ENCODE data around the gene ROPN1L. TPM values are rescaled to one million over a fixed set of nuclear protein-coding genes. Genes with fewer than 3 reads are reported as not detected.

Gene ROPN1L
- total RNA-seq, 1 experiment from 2014 or later = 0.66 TPM

DNA sequence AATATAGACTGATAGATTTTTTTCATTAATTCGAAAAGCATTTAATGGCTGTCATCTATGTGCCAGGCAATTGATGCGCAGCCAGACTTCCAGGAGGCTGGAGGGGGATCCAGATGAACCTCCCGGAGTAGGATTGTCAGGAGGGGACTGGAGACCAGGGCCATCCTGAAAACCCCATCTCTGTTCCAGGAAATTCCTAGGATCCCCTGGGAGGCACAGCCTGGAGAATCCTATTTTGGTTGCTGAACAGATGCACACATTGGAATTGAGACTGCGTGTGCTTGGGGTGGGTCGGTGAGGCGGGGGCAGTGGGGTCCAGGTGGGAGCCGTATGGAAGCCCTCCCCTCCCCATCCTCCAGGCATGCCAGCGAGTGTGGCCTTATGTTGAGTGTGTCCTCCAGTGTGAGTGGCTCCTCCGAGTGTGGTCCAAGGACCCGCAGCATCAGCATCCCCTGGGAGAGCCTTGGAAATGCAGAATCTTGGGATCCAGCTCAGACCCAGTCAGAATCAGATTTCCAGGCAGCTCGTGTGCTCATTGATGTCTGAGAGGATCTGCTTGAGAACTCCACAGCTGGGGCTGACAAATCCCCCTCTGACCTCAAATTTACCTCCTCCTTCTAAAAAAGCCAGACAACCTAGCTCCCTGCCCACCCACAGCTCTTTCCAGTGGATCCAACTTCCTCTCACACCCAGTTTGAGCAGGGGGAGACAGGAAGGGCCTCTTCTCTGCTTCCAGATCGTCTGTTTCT is 38.7 kb downstream of the ROPN1L start (continued):
- no peak for TF ChIP-seq ZNF274 (IDR thresholded peaks at IDR 0.05; ENCODE audit: low read depth, low read length)
- TF ChIP-seq, protein P1, sequence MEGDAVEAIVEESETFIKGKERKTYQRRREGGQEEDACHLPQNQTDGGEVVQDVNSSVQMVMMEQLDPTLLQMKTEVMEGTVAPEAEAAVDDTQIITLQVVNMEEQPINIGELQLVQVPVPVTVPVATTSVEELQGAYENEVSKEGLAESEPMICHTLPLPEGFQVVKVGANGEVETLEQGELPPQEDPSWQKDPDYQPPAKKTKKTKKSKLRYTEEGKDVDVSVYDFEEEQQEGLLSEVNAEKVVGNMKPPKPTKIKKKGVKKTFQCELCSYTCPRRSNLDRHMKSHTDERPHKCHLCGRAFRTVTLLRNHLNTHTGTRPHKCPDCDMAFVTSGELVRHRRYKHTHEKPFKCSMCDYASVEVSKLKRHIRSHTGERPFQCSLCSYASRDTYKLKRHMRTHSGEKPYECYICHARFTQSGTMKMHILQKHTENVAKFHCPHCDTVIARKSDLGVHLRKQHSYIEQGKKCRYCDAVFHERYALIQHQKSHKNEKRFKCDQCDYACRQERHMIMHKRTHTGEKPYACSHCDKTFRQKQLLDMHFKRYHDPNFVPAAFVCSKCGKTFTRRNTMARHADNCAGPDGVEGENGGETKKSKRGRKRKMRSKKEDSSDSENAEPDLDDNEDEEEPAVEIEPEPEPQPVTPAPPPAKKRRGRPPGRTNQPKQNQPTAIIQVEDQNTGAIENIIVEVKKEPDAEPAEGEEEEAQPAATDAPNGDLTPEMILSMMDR (IDR thresholded peaks at IDR 0.05 in 2 of 3, conservative IDR thresholded peaks at IDR 0.05 in 1 of 3; ENCODE audit: borderline replicate concordance in 1 of 3, insufficient read depth in 1 of 3, low read depth in 2 of 3, low read length in 2 of 3) = no peak
- TF ChIP-seq, protein P2, sequence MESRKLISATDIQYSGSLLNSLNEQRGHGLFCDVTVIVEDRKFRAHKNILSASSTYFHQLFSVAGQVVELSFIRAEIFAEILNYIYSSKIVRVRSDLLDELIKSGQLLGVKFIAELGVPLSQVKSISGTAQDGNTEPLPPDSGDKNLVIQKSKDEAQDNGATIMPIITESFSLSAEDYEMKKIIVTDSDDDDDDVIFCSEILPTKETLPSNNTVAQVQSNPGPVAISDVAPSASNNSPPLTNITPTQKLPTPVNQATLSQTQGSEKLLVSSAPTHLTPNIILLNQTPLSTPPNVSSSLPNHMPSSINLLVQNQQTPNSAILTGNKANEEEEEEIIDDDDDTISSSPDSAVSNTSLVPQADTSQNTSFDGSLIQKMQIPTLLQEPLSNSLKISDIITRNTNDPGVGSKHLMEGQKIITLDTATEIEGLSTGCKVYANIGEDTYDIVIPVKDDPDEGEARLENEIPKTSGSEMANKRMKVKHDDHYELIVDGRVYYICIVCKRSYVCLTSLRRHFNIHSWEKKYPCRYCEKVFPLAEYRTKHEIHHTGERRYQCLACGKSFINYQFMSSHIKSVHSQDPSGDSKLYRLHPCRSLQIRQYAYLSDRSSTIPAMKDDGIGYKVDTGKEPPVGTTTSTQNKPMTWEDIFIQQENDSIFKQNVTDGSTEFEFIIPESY (IDR thresholded peaks at IDR 0.05; ENCODE audit: extremely low read depth, insufficient replicate concordance, low read length) = no peak

DNA sequence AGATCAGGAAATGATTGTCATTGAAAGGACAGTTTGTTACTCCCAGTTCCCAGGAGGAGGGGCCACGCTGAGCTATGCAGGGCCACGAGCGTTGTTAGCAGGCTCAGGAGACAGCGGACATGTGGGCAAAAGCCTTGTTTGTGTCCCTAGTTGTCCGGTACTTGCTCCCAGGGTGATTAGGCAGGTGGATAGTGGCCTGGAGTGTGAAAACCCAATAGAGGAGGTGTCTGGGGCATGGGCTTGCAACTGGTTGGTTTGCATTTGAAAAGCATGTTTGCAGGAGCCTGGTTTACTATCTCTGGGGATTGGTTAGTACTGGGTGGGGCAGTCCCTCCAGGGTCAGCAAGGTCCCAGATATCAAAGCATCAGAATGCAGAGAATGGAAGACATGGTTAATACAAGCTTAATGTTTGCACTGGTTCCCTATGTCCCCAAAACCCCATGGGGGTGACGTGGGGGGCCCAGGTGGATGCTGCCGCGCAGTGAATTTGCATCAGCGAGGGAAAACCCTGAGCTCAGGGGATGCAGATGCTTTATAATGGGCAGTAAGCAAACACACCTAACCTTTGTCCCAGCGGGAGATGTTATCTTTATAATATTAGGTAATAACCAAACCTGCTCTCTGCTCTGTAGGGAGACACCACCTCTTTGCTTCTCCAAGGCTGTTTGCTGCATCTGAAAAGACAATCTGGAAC is 39.7 kb downstream of the ROPN1L start:
- Histone ChIP-seq H3K27me3 (ENCODE audit: insufficient read depth, low read length) (no peaks in the 10 kb centered on the region), H3K9me3 (ENCODE audit: control insufficient read depth in 1 of 2, insufficient read depth in 1 of 2, low read depth in 1 of 2, low read length in 2 of 2) (no peaks in the 10 kb centered on the region), H3K9ac (ENCODE audit: low read length) (no peak overlapping the region), H3K27ac (ENCODE audit: low read depth, low read length) (no peak overlapping the region), H3K9me2 (ENCODE audit: insufficient read depth) (no peaks in the 10 kb centered on the region), H4K20me1 (ENCODE audit: insufficient read depth) (no peaks in the 10 kb centered on the region), H3K36me3 (ENCODE audit: control insufficient read depth in 1 of 2, insufficient read depth in 2 of 2, low read length in 2 of 2) (no peaks in the 10 kb centered on the region), H2AFZ (ENCODE audit: low read depth, low read length, poor library complexity, severe bottlenecking) (no peak overlapping the region), H3K79me2 (ENCODE audit: insufficient read depth, low read length) (no peaks in the 10 kb centered on the region), H3K4me3 (replicated peaks in 1 of 2; ENCODE audit: low read depth in 1 of 2, low read length in 2 of 2) (no peak overlapping the region), H3K4me1 (ENCODE audit: control insufficient read depth in 1 of 2, insufficient read depth in 2 of 2, low read length in 2 of 2) (peaks cover 0 to 12% of the 10 kb centered on the region in 2 experiments; a peak in 2 of 4 replicates), H3K4me2 (ENCODE audit: low read length) (no peak overlapping the region)
- ATAC-seq (no peak), DNase-seq (ENCODE audit: low read depth, low spot score) (no peak)
- no TSS peak for BruUV-seq (replicated peaks)
- ChIA-PET RAD21 (ENCODE audit: low non-redundant PET in 1 of 2, low total read pairs in 2 of 2, uncharacterized antibody in 2 of 2, unreplicated experiment in 2 of 2) (no interaction called here), CTCF (no interaction called here), POLR2A (no interaction called here)
- intact Hi-C loops (cut with micrococcal nuclease) = no loop called here
- TF ChIP-seq TCF7L2 (IDR thresholded peaks at IDR 0.05; ENCODE audit: borderline replicate concordance, extremely low read depth, insufficient read depth, insufficient read length) (no peak), POLR2A (IDR thresholded peaks at IDR 0.05; ENCODE audit: borderline replicate concordance, extremely low read depth, insufficient read depth, insufficient read length) (no peak), CBX3 (IDR thresholded peaks at IDR 0.05; ENCODE audit: low read depth) (no peak), SIN3A (IDR thresholded peaks at IDR 0.05; ENCODE audit: low read depth) (no peak), EZH2phosphoT487 (IDR thresholded peaks at IDR 0.05; ENCODE audit: borderline replicate concordance) (no peak), ZFX (IDR thresholded peaks at IDR 0.05) (no peak), SP1 (IDR thresholded peaks at IDR 0.05; ENCODE audit: low read depth) (no peak)
- TF ChIP-seq, protein P3, sequence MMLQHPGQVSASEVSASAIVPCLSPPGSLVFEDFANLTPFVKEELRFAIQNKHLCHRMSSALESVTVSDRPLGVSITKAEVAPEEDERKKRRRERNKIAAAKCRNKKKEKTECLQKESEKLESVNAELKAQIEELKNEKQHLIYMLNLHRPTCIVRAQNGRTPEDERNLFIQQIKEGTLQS (IDR thresholded peaks at IDR 0.05) = no peak
- TF ChIP-seq, protein P4, sequence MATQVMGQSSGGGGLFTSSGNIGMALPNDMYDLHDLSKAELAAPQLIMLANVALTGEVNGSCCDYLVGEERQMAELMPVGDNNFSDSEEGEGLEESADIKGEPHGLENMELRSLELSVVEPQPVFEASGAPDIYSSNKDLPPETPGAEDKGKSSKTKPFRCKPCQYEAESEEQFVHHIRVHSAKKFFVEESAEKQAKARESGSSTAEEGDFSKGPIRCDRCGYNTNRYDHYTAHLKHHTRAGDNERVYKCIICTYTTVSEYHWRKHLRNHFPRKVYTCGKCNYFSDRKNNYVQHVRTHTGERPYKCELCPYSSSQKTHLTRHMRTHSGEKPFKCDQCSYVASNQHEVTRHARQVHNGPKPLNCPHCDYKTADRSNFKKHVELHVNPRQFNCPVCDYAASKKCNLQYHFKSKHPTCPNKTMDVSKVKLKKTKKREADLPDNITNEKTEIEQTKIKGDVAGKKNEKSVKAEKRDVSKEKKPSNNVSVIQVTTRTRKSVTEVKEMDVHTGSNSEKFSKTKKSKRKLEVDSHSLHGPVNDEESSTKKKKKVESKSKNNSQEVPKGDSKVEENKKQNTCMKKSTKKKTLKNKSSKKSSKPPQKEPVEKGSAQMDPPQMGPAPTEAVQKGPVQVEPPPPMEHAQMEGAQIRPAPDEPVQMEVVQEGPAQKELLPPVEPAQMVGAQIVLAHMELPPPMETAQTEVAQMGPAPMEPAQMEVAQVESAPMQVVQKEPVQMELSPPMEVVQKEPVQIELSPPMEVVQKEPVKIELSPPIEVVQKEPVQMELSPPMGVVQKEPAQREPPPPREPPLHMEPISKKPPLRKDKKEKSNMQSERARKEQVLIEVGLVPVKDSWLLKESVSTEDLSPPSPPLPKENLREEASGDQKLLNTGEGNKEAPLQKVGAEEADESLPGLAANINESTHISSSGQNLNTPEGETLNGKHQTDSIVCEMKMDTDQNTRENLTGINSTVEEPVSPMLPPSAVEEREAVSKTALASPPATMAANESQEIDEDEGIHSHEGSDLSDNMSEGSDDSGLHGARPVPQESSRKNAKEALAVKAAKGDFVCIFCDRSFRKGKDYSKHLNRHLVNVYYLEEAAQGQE (IDR thresholded peaks at IDR 0.05; ENCODE audit: low read depth) = no peak
- TF ChIP-seq, protein P5, sequence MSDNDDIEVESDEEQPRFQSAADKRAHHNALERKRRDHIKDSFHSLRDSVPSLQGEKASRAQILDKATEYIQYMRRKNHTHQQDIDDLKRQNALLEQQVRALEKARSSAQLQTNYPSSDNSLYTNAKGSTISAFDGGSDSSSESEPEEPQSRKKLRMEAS (IDR thresholded peaks at IDR 0.05) = no peak

Measured in HCT116 (cell line).